GM19240 (cell line): ENCODE measurements around the gene HTR6.
"Not testable (repeated sequence)": the region's sequence is repeated elsewhere in the genome, so short reads cannot be mapped to it uniquely, and the experiment has no call there.

Experiments
- DNase-seq: peaks from one replicate; pipeline ENCODE4 v3.0.0; 2011; ENCODE audit warnings: low spot score; ENCODE audit not compliant: insufficient read length

HTR6 gene

GRCh38 chr1:19664453-19665185 is at the start of gene HTR6:
TSS of gene HTR6 (plus strand) at chr1:19664875. CDS start at chr1:19665754, 879 bp downstream.
- no peak for DNase-seq

- no peak for DNase-seq
Observed at GRCh38 chr1:19615438-19615837, 49.2 kb upstream of the HTR6 start.

DNA sequence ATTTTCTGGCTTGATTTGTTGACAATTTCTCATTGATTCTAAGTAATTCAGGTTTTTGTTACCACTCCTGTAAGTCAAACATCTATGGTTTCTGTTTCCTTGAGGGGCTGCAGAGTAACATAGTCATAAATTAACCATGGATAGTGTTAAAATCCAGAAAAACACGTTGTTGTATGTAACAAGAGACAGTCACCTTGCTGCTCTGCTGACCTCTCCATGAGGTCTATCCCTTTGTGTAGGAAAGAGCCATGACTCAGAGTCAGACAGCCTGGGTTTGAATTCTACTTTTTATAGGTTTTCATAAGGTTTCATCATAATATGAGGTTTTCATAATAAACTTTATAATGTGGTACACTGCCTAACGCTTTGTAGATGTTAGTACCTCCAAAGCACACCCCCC is 48.2 kb upstream of the HTR6 start:
- DNase-seq: no peak

- DNase-seq: no peak
Observed at GRCh38 chr1:19617376-19617775, 47.3 kb upstream of the HTR6 start.

- no peak for DNase-seq
Observed at GRCh38 chr1:19618428-19618827, 46.2 kb upstream of the HTR6 start.

- no peak for DNase-seq
Observed at GRCh38 chr1:19619697-19620384, 44.8 kb upstream of the HTR6 start.

- no peak for DNase-seq
Observed at GRCh38 chr1:19620786-19621185, 43.9 kb upstream of the HTR6 start.

GRCh38 chr1:19621274-19621950 is 43.3 kb upstream of the HTR6 start:
- DNase-seq: no peak

- DNase-seq: no peak
Observed at GRCh38 chr1:19622204-19622603, 42.5 kb upstream of the HTR6 start.

DNA sequence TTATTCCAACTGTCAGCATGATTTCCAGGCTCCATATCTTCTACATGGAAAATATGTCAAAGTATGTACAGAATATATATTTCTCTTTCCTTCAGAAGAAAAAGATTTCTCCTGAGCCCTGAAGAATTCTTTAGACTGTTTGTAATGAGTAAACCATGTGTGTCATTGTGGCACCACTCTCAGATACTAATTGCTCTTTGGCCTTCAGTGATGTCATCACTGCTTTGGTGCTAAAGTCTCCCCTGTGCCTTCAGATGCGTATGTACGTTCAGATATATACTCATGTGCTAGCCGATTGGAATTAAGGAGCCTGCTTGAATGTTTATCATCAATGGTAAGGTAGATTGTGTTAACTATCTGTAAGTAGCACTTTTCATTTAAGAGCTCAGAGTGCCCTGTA is 41.2 kb upstream of the HTR6 start:
- DNase-seq: no peak

DNA sequence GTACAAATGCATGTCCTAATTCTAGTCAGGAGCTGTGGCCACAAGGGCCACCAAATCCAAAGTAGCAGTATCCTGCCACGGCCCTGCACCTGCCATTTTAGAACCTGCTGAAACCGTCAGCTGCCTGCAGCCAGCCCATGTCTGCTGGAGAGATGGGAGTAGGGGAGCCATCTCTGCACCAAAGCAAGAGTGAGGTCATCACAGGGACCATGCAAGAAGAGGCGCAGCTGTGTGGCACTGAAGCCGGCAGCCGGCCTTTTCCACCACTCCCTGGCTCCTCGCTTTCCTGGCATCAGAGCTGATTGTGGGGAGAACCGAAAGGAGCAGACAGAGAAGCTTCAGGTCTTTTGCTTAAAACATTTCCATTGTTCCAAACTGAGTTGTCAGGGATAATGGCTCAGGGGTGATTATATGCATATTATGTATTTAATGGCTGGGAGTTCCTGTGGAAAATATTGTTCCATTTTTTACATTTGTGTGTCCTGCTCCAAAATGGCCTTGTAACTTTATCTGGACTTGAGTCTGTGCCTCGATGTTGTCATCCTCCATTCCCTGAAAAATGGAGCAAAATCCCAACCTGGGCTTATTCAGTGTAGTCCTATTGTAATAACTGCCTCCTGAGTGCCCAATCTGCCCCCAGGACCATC is 39.3 kb upstream of the HTR6 start:
- DNase-seq: no peak

- no peak for DNase-seq
Observed at GRCh38 chr1:19628879-19629278, 35.8 kb upstream of the HTR6 start.

DNA sequence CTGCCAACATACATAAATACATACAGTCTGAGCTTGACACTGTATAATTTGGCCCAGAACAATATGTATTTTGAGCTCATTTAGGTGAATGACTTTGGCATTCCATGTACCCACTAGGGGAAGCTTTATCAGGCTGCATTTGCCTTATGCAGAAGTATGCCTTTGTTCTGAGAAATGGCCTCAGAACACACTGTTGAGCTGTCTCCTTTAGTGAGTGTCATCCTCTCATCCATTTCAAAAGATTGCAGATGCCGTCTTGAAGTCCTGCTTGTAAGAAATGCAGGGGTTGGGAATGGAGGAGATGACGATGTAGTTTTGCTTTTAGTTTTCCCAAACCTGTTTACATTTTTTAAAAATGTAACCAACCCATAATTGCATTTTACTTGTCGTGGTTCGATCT is 35.3 kb upstream of the HTR6 start:
- DNase-seq: no peak

DNA sequence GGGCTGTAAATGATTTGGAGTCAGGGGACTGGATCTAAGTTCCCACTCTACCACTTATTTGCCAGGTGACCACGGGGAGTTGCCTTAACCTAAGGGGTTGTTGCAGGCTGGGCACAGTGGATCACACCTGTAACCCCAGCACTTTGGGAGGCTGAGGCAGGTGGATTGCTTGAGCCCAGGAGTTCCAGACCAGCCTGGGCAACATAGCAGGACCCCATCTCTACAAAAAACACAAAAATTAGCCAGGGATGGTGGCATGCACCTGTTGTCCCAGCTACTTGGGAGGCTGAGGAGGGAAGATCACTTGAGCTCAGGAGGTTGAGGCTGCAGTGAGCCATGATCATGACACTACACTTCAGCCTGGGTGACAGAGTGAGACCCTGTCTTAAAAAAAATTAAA is 34.5 kb upstream of the HTR6 start:
- not testable (repeated sequence) for DNase-seq

DNA sequence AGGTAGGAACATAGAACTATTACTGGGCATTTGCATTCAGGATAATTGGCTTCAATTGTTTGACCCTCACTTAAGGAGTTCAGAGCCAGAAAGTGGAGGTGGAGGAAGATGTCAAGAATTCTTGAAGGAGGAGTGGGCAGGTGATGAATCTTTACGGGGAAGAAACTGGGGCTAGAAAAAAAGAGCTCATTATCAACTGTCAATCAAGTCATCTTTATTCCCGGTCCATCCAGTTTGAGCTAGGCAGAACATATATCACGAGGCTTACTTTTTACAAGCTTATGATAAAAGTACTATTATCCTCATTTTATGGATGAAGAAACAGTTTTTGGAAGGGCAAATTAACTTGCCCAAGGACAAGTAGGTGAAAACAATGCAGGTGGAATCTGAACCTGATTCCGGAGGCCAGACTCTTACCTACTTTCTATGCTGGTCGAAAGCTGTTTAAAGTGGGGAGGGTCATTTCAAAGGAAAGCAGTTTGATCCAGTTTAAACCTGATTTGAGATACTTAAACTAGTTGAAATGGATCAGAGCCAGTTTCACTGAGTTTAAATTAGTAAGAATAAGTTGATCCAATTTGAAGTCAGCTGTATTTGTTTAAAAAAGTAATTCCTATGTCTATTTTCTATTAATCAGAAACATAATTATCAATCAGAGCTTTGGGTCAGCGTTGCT is 33.8 kb upstream of the HTR6 start:
- DNase-seq: no peak

DNA sequence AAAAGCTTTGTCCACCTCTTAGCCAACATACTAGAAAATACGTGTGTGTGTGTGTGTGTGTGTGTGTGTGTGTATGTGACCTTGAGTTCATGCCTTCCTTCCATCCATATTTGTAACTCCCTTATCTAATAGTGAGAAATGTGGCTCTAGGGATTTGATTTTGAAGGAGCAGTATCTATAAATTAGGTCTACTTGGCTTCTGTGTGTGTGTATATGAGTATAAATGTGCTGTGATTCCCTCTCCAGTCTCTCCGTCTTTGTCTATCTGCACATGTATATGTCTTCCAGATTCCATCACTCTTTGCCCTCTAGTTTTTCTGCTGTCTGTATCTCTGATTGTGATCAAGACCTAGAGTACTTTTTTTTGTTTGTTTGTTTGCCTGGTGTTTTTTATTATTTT is 32.5 kb upstream of the HTR6 start:
- no peak for DNase-seq

GRCh38 chr1:19633106-19633505 is 31.6 kb upstream of the HTR6 start:
- DNase-seq: no peak

DNA sequence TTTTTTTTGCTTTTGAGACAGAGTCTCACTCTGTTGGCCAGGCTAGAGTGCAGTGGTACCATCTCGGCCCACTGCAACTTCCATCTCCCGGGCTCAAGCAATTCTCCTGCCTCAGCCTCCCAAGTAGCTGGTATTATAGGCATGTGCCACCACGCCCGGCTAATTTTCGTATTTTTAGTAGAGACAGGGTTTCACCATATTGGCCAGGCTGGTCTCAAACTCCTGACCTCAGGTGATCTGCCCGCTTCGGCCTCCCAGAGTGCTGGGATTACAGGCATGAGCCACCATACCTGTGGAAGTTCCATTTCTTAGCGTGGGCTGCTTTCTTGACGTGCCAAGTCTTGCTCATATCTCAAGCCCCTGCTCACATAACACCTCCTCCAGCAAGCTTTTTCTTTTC is 29.6 kb upstream of the HTR6 start:
- DNase-seq: not testable (repeated sequence)

- DNase-seq: no peak
Observed at GRCh38 chr1:19635646-19636045, 29.0 kb upstream of the HTR6 start.

DNA sequence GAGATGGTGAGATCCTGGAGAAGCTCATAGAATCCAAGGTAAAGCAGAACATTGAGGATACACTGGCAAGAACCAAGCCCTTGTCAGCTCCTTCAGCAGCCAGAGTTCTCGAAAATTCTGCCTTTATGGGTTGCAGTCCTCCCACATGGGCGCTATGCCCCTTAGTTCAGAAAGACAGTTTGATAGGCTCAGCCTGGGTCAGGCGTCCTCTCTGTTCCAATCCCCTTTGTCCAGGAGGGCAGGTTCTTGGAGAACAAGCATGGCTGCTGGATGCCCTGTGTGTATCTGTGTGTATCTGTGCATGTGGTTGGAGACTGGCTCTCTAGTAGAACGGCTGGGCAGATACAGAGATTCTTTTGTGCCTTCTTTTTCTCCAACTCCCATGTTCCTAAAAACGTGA is 28.6 kb upstream of the HTR6 start:
- no peak for DNase-seq

DNA sequence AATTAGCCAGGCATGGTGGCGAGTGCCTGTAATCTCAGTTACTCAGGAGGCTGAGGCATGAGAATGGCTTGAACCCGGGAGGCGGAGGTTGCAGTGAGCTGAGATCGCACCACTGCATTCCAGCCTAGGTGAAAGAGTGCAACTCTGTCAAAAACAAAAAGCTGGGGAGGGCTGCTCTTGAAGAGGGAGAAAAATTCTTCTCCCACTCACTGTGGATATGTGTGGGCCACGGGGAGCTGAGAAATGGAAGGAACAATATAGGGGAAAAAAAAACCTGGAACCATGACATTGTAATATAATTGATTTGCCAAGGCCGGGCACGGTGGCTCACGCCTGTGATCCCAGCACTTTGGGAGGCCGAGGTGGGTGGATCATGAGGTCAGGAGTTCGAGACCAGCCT is 27.9 kb upstream of the HTR6 start:
- DNase-seq: not testable (repeated sequence)
